NCI-H1930 (cell line): ENCODE data around the gene MEA1.
"Not testable (repeated sequence)": the region's sequence is repeated elsewhere in the genome, so short reads cannot be mapped to it uniquely, and the experiment has no call there.

Experiments used
- DNase-seq, 2 experiments: peaks; one replicate each; lab custom pipeline; 2025; lab: John Stamatoyannopoulos, UW

MEA1 gene

GRCh38 chr6:43013843-43014433, at the start of gene MEA1, which contains the start of gene KLHDC3:
Gene MEA1 (minus strand): TSS chr6:43013946. CDS start chr6:43013813, 133 bp downstream.
Gene KLHDC3 (plus strand): TSS chr6:43014249. CDS start chr6:43017193, 2,944 bp downstream.
- DNase-seq, result peak; percentile 99

- no peak for DNase-seq
Measured at GRCh38 chr6:43062818-43063217, 49.1 kb upstream of the MEA1 start.

GRCh38 chr6:43061861-43062260, 48.1 kb upstream of the MEA1 start:
- no peak for DNase-seq

- no peak for DNase-seq
Measured at GRCh38 chr6:43060755-43061633, 47.2 kb upstream of the MEA1 start.

GRCh38 chr6:43060034-43060754, 46.4 kb upstream of the MEA1 start:
- no peak for DNase-seq

- DNase-seq, result peak; percentile 98
Measured at GRCh38 chr6:43059168-43060033, 45.7 kb upstream of the MEA1 start, which contains the start of the genes KLC4 and MRPL2. Gene KLC4 (plus strand): TSS chr6:43059631. CDS start chr6:43061336, 1,705 bp downstream. Gene MRPL2 (minus strand): TSS chr6:43059434. CDS start chr6:43059381, 53 bp downstream.

- no peak for DNase-seq
Measured at GRCh38 chr6:43058531-43058930, 44.8 kb upstream of the MEA1 start.

GRCh38 chr6:43055966-43056365, 42.2 kb upstream of the MEA1 start:
- no peak for DNase-seq

GRCh38 chr6:43054206-43054943, 40.6 kb upstream of the MEA1 start:
- DNase-seq, result no peak

GRCh38 chr6:43053545-43054205, 39.9 kb upstream of the MEA1 start, which contains the start of gene CUL7:
Gene CUL7 (minus strand): TSS chr6:43053851. CDS start chr6:43052788, 1,063 bp downstream.
- peak; percentile 78 to 85 for DNase-seq

- DNase-seq, result no peak
Measured at GRCh38 chr6:43052842-43053544, 39.2 kb upstream of the MEA1 start.

GRCh38 chr6:43052225-43052841, 38.6 kb upstream of the MEA1 start:
- DNase-seq, result no peak

GRCh38 chr6:43050981-43051380, 37.2 kb upstream of the MEA1 start:
- DNase-seq, result no peak

- no peak for DNase-seq
Measured at GRCh38 chr6:43047998-43048397, 34.3 kb upstream of the MEA1 start.

GRCh38 chr6:43045371-43045930, 31.7 kb upstream of the MEA1 start:
- no peak for DNase-seq

GRCh38 chr6:43043310-43043709, 29.6 kb upstream of the MEA1 start:
- DNase-seq, result no peak

GRCh38 chr6:43041475-43041874, 27.7 kb upstream of the MEA1 start:
- not testable (repeated sequence) for DNase-seq

- no peak for DNase-seq
Measured at GRCh38 chr6:43040542-43041257, 27.0 kb upstream of the MEA1 start.
